SK-N-SH (cell line): ENCODE measurements around the gene B3GALNT2.

Experiments used
- EP300 ChIP-seq, 2 experiments: IDR thresholded peaks; 2 replicates each; pipeline versions ENCODE4 v1.4.0 to v1.6.1; 2012; ENCODE audit warnings: borderline replicate concordance in 1 of 2, low read depth in 1 of 2, low read length in 1 of 2
- FOSL2 ChIP-seq: IDR thresholded peaks from 2 replicates; pipeline ENCODE4 v1.4.0; 2012; ENCODE audit warnings: low read depth, mild to moderate bottlenecking, moderate library complexity, borderline replicate concordance
- NRF1 ChIP-seq: IDR thresholded peaks from 2 replicates; pipeline ENCODE4 v1.6.1; 2012; ENCODE audit warnings: low read depth, mild to moderate bottlenecking, low read length
- POLR2AphosphoS5 ChIP-seq: IDR thresholded peaks from 2 replicates; pipeline ENCODE4 v1.6.1; 2012; ENCODE audit warnings: low read depth, low read length
- RXRA ChIP-seq: IDR thresholded peaks from 2 replicates; pipeline ENCODE4 v1.4.0; 2012; ENCODE audit warnings: low read depth, mild to moderate bottlenecking, borderline replicate concordance
- SMC3 ChIP-seq: IDR thresholded peaks from 2 replicates; pipeline ENCODE4 v1.6.1; 2012; ENCODE audit warnings: low read depth, low read length, improper control_type of control experiment
- TAF1 ChIP-seq: IDR thresholded peaks from 2 replicates; pipeline ENCODE4 v1.6.1; 2012; ENCODE audit warnings: low read depth, mild to moderate bottlenecking, low read length, moderate library complexity, borderline replicate concordance
- TCF12 ChIP-seq: IDR thresholded peaks from 2 replicates; pipeline ENCODE4 v1.4.0; 2012
- YY1 ChIP-seq: IDR thresholded peaks from 2 replicates; pipeline ENCODE4 v1.4.0; 2012; ENCODE audit warnings: low read depth, mild to moderate bottlenecking
- ZBTB33 ChIP-seq: IDR thresholded peaks from 2 replicates; pipeline ENCODE4 v1.4.0; 2012; ENCODE audit warnings: low read depth, borderline replicate concordance
- TF ChIP-seq, protein P1 (sequence below): fragments of 200-600 bp; sonication (generic); IDR thresholded peaks from 2 replicates; pipeline ENCODE4 v1.6.1; 2017; ENCODE audit warnings: antibody characterized with exemption, mild to moderate bottlenecking, moderate library complexity
- TF ChIP-seq, protein P2 (sequence below): IDR thresholded peaks from 2 replicates; pipeline ENCODE4 v1.6.1; 2012; ENCODE audit warnings: mild to moderate bottlenecking, low read depth, low read length, moderate library complexity
- TF ChIP-seq, protein P3 (sequence below): fragments of 150-350 bp; IDR thresholded peaks from 2 replicates; pipeline ENCODE4 v1.6.1; 2017; ENCODE audit warnings: antibody characterized with exemption, low read length, low read depth, borderline replicate concordance

- TF ChIP-seq, protein P1, sequence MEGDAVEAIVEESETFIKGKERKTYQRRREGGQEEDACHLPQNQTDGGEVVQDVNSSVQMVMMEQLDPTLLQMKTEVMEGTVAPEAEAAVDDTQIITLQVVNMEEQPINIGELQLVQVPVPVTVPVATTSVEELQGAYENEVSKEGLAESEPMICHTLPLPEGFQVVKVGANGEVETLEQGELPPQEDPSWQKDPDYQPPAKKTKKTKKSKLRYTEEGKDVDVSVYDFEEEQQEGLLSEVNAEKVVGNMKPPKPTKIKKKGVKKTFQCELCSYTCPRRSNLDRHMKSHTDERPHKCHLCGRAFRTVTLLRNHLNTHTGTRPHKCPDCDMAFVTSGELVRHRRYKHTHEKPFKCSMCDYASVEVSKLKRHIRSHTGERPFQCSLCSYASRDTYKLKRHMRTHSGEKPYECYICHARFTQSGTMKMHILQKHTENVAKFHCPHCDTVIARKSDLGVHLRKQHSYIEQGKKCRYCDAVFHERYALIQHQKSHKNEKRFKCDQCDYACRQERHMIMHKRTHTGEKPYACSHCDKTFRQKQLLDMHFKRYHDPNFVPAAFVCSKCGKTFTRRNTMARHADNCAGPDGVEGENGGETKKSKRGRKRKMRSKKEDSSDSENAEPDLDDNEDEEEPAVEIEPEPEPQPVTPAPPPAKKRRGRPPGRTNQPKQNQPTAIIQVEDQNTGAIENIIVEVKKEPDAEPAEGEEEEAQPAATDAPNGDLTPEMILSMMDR, result peak; percentile 93
- TF ChIP-seq TAF1 (no peak), NRF1 (no peak), YY1 (no peak), EP300 (IDR thresholded peaks at IDR 0.05; ENCODE audit: borderline replicate concordance in 1 of 2, low read depth in 1 of 2, low read length in 1 of 2) (no peak), POLR2AphosphoS5 (no peak), TCF12 (no peak), FOSL2 (no peak), SMC3 (peak; percentile 78), RXRA (no peak), ZBTB33 (no peak)
- TF ChIP-seq, protein P2, sequence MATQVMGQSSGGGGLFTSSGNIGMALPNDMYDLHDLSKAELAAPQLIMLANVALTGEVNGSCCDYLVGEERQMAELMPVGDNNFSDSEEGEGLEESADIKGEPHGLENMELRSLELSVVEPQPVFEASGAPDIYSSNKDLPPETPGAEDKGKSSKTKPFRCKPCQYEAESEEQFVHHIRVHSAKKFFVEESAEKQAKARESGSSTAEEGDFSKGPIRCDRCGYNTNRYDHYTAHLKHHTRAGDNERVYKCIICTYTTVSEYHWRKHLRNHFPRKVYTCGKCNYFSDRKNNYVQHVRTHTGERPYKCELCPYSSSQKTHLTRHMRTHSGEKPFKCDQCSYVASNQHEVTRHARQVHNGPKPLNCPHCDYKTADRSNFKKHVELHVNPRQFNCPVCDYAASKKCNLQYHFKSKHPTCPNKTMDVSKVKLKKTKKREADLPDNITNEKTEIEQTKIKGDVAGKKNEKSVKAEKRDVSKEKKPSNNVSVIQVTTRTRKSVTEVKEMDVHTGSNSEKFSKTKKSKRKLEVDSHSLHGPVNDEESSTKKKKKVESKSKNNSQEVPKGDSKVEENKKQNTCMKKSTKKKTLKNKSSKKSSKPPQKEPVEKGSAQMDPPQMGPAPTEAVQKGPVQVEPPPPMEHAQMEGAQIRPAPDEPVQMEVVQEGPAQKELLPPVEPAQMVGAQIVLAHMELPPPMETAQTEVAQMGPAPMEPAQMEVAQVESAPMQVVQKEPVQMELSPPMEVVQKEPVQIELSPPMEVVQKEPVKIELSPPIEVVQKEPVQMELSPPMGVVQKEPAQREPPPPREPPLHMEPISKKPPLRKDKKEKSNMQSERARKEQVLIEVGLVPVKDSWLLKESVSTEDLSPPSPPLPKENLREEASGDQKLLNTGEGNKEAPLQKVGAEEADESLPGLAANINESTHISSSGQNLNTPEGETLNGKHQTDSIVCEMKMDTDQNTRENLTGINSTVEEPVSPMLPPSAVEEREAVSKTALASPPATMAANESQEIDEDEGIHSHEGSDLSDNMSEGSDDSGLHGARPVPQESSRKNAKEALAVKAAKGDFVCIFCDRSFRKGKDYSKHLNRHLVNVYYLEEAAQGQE, result no peak
- TF ChIP-seq, protein P3, sequence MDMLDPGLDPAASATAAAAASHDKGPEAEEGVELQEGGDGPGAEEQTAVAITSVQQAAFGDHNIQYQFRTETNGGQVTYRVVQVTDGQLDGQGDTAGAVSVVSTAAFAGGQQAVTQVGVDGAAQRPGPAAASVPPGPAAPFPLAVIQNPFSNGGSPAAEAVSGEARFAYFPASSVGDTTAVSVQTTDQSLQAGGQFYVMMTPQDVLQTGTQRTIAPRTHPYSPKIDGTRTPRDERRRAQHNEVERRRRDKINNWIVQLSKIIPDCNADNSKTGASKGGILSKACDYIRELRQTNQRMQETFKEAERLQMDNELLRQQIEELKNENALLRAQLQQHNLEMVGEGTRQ, result no peak
Observed at GRCh38 chr1:235417086-235417697, 87.1 kb downstream of the B3GALNT2 start.
